B cell (primary cell): ENCODE results near the gene HSH2D. TPM values are rescaled to one million over a fixed set of nuclear protein-coding genes. Genes with fewer than 3 reads are reported as not detected.

ENCODE experiments used
- ATAC-seq: fragments of 200-7000 bp; cut with Tn5 transposase; one replicate; pipeline ENCODE4 v1.10.0; 2021; ENCODE audit warnings: low read depth, mild to moderate bottlenecking, moderate number of reproducible peaks, moderate library complexity
- CTCF ChIA-PET: fragments of 350-600 bp; sonication (Branson Sonifier 250); formaldehyde crosslinking; loops from one replicate; lab custom pipeline; 2021; ENCODE audit warnings: antibody characterized with exemption, inconsistent platforms; lab: Charles Lee
- POLR2A ChIA-PET: fragments of 350-600 bp; sonication (Branson Sonifier 250); formaldehyde crosslinking; loops from one replicate; lab custom pipeline; 2021; ENCODE audit warnings: antibody characterized with exemption; lab: Charles Lee
- DNase-seq: peaks from one replicate; pipeline ENCODE4 v3.0.0; 2013
- H2AFZ ChIP-seq: 2 replicates; pipeline ENCODE4 v1.6.1; 2012; ENCODE audit warnings: mild to moderate bottlenecking, low read depth, low read length; ENCODE audit not compliant: insufficient read depth, poor library complexity, severe bottlenecking
- H3K27ac ChIP-seq, 2 donors: 1 replicate in 1 of 2; 2 replicates in 1 of 2; pipeline ENCODE4 v1.5.1; 2012 to 2013; ENCODE audit warnings: low read length in 2 of 2, mild to moderate bottlenecking in 2 of 2, moderate library complexity in 1 of 2
- H3K27me3 ChIP-seq, 4 experiments: fragments of 200-600 bp in 1 of 4; sonication (generic) in 1 of 4; replicated peaks in 1 of 4; 1 replicate in 2 of 4; 2 replicates in 2 of 4; pipeline versions ENCODE4 v1.6.1 to v1.7.0; 2013 to 2016; ENCODE audit warnings: low read length in 3 of 4, mild to moderate bottlenecking in 2 of 4, mixed read lengths in 1 of 4, moderate library complexity in 1 of 4; ENCODE audit not compliant: insufficient read depth in 4 of 4, control insufficient read depth in 3 of 4; ENCODE audit errors: control extremely low read depth in 1 of 4
- H3K36me3 ChIP-seq, 2 experiments: replicated peaks in 1 of 2; 1 replicate in 1 of 2; 2 replicates in 1 of 2; pipeline versions ENCODE4 v1.6.1 to v1.7.1; 2013; ENCODE audit warnings: low read length in 1 of 2; ENCODE audit not compliant: insufficient read depth in 2 of 2, control insufficient read depth in 1 of 2; ENCODE audit errors: control extremely low read depth in 1 of 2, extremely low read depth in 1 of 2
- H3K4me1 ChIP-seq, 2 donors: fragments of 200-600 bp in 1 of 2; sonication (generic) in 1 of 2; 1 replicate in 1 of 2; 2 replicates in 1 of 2; pipeline versions ENCODE4 v1.5.1 to v1.6.1; 2013 to 2017; ENCODE audit warnings: low read length in 2 of 2; ENCODE audit not compliant: control insufficient read depth in 2 of 2, insufficient read depth in 2 of 2
- H3K4me2 ChIP-seq: replicated peaks from 2 replicates; pipeline ENCODE3; 2012; ENCODE audit warnings: mild to moderate bottlenecking, low read depth, low read length; ENCODE audit not compliant: poor library complexity, severe bottlenecking
- H3K4me3 ChIP-seq, 5 experiments: fragments of 200-600 bp in 1 of 5; sonication (generic) in 1 of 5; 1 replicate in 3 of 5; 2 replicates in 2 of 5; pipeline versions ENCODE4 v1.5.1 to v1.7.0; 2011 to 2016; ENCODE audit warnings: low read length in 4 of 5, mild to moderate bottlenecking in 4 of 5, low read depth in 2 of 5, control low read depth in 1 of 5, moderate library complexity in 1 of 5; ENCODE audit not compliant: insufficient read depth in 1 of 5; ENCODE audit errors: control extremely low read depth in 1 of 5, extremely low read depth in 1 of 5
- H3K79me2 ChIP-seq: fragments of 200-600 bp; sonication (generic); one replicate; pipeline ENCODE4 v1.6.0; 2016; ENCODE audit warnings: low read length; ENCODE audit not compliant: control insufficient read depth, insufficient read depth
- H3K9ac ChIP-seq: fragments of 200-600 bp; sonication (generic); 2 replicates; pipeline ENCODE4 v1.6.1; 2017; ENCODE audit warnings: mild to moderate bottlenecking, low read length, moderate library complexity
- H3K9me3 ChIP-seq, 3 donors: one replicate each; pipeline versions ENCODE4 v1.6.1 to v1.7.1; 2013; ENCODE audit warnings: low read length in 2 of 3; ENCODE audit not compliant: control insufficient read depth in 2 of 3, insufficient read depth in 1 of 3; ENCODE audit errors: control extremely low read depth in 1 of 3
- H4K20me1 ChIP-seq: 2 replicates; pipeline ENCODE4 v1.6.0; 2012; ENCODE audit warnings: mild to moderate bottlenecking, low read length; ENCODE audit not compliant: insufficient read depth, control insufficient read depth, poor library complexity, severe bottlenecking
- H3K27ac Mint-ChIP-seq: one replicate; pipeline ENCODE4 v1.8.0; 2021; ENCODE audit warnings: mixed read lengths
- H3K27me3 Mint-ChIP-seq: one replicate; pipeline ENCODE4 v1.8.0; 2021; ENCODE audit warnings: mixed read lengths
- H3K4me1 Mint-ChIP-seq: one replicate; pipeline ENCODE4 v1.8.0; 2021; ENCODE audit warnings: mixed read lengths
- H3K4me3 Mint-ChIP-seq: one replicate; pipeline ENCODE4 v1.8.0; 2021; ENCODE audit warnings: mixed read lengths
- H3K9me3 Mint-ChIP-seq: one replicate; pipeline ENCODE4 v1.8.0; 2022; ENCODE audit warnings: mixed read lengths; ENCODE audit not compliant: insufficient read depth
- EZH2 ChIP-seq: IDR thresholded peaks from 2 replicates; pipeline ENCODE4 v1.6.1; 2012; ENCODE audit warnings: borderline replicate concordance, low read depth, mild to moderate bottlenecking, moderate library complexity, low read length; ENCODE audit not compliant: insufficient read depth, poor library complexity, severe bottlenecking
- WGBS: methylation state at CpG from one replicate; pipeline ENCODE4 v1.1.5; 2013; ENCODE audit warnings: missing lambda C conversion rate; ENCODE audit not compliant: insufficient coverage; 5-methylcytosine and 5-hydroxymethylcytosine counted together
- intact Hi-C: fragments of 100-400 bp; cut with micrococcal nuclease; formaldehyde crosslinking; loops from one replicate; pipeline ENCODE4 v1.10.0; 2022
- polyA plus RNA-seq: library from polyadenylated mRNA; depleted of rRNA; stranded (reverse); fragments of >200 nt; gene quantifications from 2 replicates; pipeline ENCODE4 v1.2.3, GENCODE V29; 2012
- total RNA-seq, 2 donors: library from RNA; stranded (reverse); fragments of 120-200 nt in 1 of 2; gene quantifications; 1 replicate in 1 of 2; 2 replicates in 1 of 2; pipeline versions ENCODE4 v1.2.3 to v1.2.4, GENCODE V29; 2013 to 2022
- TF ChIP-seq, protein P1 (sequence below): fragments of 200-600 bp; IDR thresholded peaks from one replicate; pipeline ENCODE4 v1.8.0; 2022; ENCODE audit warnings: antibody characterized with exemption, mild to moderate bottlenecking

HSH2D gene
- total and polyA plus RNA-seq, 2 donors (not counting 1 experiment from before 2014, with no cell fraction given) = 259 to 299 TPM

DNA sequence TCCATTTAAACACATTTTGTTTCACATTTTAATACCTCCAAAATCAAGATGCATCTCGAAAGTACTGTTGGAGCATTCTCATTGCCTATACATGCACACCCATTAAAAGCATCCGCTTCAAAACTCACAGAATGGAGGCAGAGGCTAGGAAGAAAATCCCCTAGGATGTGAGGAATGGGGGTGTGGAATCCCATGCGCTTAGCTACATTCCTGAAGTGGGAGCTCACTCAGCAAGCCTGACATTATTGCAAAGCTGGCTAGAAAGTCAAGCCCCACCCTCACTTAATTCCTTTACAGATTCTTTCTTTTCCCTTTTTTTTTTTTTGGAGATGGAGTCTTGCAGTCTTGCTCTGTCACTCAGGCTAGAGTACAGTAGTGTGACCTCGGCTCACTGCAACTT is 37.1 kb downstream of the HSH2D start:
- CTCF ChIA-PET = interaction anchor here (0.7 to 6.1 kb wide), 10 partner anchors 31 to 202 kb away, joined by 3 to 47 read pairs (median 6); partner anchors contain the start of genes HSH2D and RAB8A
- no peak for ATAC-seq

DNA sequence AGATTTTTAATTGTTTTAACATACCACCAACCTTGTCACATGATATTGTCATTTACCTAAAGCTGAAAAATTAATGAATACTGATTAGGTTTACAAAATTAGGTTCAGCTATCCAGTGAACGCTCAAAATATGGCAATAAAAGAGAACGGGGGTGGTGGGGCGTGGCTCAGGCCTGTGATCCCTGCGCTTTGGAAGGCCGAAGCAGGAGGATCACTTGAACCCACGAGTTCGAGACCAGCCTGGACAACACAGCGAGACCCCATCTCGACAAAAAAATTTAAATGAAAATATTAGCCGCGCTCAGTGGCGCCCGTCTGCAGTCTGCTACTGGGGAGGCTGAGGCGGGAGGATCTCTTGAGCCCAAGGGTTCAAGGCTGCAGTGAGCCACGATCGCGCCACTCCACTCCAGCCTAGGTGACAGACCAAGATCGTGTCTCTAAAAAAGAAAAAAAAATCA is 41.2 kb downstream of the HSH2D start:
- H3K27ac Mint-ChIP-seq = peak overlapping the region; percentile 96
- peaks cover 35% of the 10 kb centered on the region for H3K4me1 Mint-ChIP-seq
- POLR2A ChIA-PET = interaction anchor here (0.5 to 1.9 kb wide), 16 partner anchors 9 to 475 kb away, joined by 3 to 9 read pairs (median 4); partner anchors contain the start of genes AP1M1, KLF2, RAB8A and TPM4
- CTCF ChIA-PET = interaction anchor here (0.7 to 3.4 kb wide), 30 partner anchors 10 to 629 kb away, joined by 3 to 43 read pairs (median 6); partner anchors contain the start of genes AP1M1, HSH2D, RAB8A and TPM4
- H3K79me2 ChIP-seq = peaks cover 49% of the 10 kb centered on the region
- H3K27me3 ChIP-seq = no peaks in the 10 kb centered on the region
- H3K36me3 ChIP-seq = peaks cover 0 to 16% of the 10 kb centered on the region in 2 experiments
- peak overlapping the region; percentile 97 for H3K4me3 Mint-ChIP-seq
- DNase-seq (no peak), ATAC-seq (no peak)
- H3K27ac ChIP-seq = peak overlapping the region in 1 of 2 donors; percentile 83
- H3K4me1 ChIP-seq = peaks cover 14 to 37% of the 10 kb centered on the region in 2 donors
- WGBS = 45% methylated on average over 18 of the region's 18 CpGs
- peaks cover 28% of the 10 kb centered on the region for H4K20me1 ChIP-seq
- peak overlapping the region; percentile 86 for H2AFZ ChIP-seq
- TF ChIP-seq EZH2 = no peak
- TF ChIP-seq, protein P1, sequence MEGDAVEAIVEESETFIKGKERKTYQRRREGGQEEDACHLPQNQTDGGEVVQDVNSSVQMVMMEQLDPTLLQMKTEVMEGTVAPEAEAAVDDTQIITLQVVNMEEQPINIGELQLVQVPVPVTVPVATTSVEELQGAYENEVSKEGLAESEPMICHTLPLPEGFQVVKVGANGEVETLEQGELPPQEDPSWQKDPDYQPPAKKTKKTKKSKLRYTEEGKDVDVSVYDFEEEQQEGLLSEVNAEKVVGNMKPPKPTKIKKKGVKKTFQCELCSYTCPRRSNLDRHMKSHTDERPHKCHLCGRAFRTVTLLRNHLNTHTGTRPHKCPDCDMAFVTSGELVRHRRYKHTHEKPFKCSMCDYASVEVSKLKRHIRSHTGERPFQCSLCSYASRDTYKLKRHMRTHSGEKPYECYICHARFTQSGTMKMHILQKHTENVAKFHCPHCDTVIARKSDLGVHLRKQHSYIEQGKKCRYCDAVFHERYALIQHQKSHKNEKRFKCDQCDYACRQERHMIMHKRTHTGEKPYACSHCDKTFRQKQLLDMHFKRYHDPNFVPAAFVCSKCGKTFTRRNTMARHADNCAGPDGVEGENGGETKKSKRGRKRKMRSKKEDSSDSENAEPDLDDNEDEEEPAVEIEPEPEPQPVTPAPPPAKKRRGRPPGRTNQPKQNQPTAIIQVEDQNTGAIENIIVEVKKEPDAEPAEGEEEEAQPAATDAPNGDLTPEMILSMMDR = no peak
- H3K9ac ChIP-seq = peak overlapping the region; percentile 79
- H3K4me2 ChIP-seq = peak overlapping the region; percentile 89
- H3K27me3 Mint-ChIP-seq = no peaks in the 10 kb centered on the region
- H3K9me3 Mint-ChIP-seq = no peaks in the 10 kb centered on the region
- H3K4me3 ChIP-seq = peak overlapping the region; percentile 65 to 99 (median 71)
- intact Hi-C loops = loop anchor here (1.0 to 5.0 kb wide), 8 partner anchors 13 to 372 kb away; partner anchors contain the start of genes AP1M1 and RAB8A
- H3K9me3 ChIP-seq = no peaks in the 10 kb centered on the region

More for the DNA sequence above, 37.1 kb downstream of the HSH2D start:
- Histone ChIP-seq H3K27me3 (no peaks in the 10 kb centered on the region), H3K9me3 (peaks cover 0 to 4% (median 2%) of the 10 kb centered on the region in 3 donors), H3K9ac (no peak overlapping the region), H3K79me2 (peaks cover 10% of the 10 kb centered on the region), H3K27ac (no peak overlapping the region), H4K20me1 (no peaks in the 10 kb centered on the region), H3K4me1 (peaks cover 9 to 30% of the 10 kb centered on the region in 2 donors), H3K36me3 (no peaks in the 10 kb centered on the region), H2AFZ (no peak overlapping the region), H3K4me3 (no peak overlapping the region), H3K4me2 (no peak overlapping the region)
- POLR2A ChIA-PET = interaction anchor here (0.9 to 3.2 kb wide), 3 partner anchors 37 to 110 kb away, joined by 3 to 19 read pairs (median 7); partner anchors contain the start of gene HSH2D
- Mint-ChIP-seq H3K4me1 (peaks cover 24% of the 10 kb centered on the region), H3K27ac (no peak overlapping the region), H3K27me3 (no peaks in the 10 kb centered on the region), H3K4me3 (no peak overlapping the region), H3K9me3 (no peaks in the 10 kb centered on the region)
- WGBS = 83% methylated on average over 1 of the region's 4 CpGs
- intact Hi-C loops = loop anchor here (5.0 kb wide), 1 partner anchor 368 kb away; no protein-coding TSS in a partner anchor
- TF ChIP-seq EZH2 = no peak
- TF ChIP-seq, protein P1 = no peak
- no peak for DNase-seq
